Gastrocnemius medialis (tissue), 4 donors: ENCODE data around the gene DAB2IP.

Experiments
- POLR2A ChIP-seq, 2 donors: fragments of 450-650 bp; IDR thresholded peaks; one replicate each; pipeline ENCODE4 v1.6.1; 2017; ENCODE audit warnings: antibody characterized with exemption in 2 of 2, mild to moderate bottlenecking in 2 of 2, moderate library complexity in 2 of 2
- TF ChIP-seq, protein P1 (sequence below), 5 experiments: fragments of 450-650 bp in 3 of 5; fragments of 200-600 bp in 2 of 5; sonication (generic) in 2 of 5; IDR thresholded peaks in 4 of 5; conservative IDR thresholded peaks in 1 of 5; 1 replicate in 4 of 5; 2 replicates in 1 of 5; pipeline ENCODE4 v1.5.1; 2016 to 2019; ENCODE audit warnings: antibody characterized with exemption in 5 of 5, mild to moderate bottlenecking in 3 of 5, moderate library complexity in 3 of 5

DNA sequence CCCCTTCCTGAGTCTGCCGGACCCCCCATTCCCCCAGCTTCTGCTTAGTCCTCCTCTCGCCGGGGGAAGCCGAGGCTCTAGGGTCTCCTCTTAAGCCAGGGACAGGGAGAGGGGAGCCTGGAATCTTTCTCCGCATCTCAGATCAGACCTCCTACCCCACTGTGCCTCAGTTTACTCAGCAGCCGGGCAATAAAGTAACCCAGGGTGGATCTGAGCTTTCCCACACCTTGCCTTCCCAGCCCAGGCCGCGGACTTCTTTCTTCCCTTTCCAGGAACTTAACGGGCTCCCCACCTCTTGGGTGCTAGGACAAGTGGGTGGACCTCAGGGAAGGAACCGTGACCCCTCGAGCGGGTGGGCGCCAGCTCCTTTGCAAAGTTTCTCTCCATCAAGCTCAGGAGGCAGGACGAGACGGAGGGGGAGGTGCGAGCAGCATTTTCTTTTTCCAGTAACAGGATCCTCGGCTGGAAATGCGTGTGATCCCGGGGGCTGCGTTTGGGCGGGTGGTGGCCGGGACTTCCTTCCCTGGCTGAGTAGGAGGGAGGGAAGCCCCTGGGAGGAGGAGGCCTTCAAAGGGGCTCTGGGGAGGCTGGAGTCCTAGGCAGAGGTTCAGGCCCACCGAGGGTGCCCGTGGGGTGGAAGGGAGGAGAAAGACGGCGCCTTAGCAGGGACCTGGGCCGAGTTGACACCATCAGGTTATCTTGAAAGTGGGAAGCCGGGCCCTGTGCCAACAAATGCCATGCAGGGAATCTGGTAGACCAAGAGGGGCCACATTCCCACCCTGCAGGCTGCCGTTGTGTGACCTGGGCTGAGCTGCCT is 795 bp downstream of the DAB2IP start:
- TF ChIP-seq, protein P1, sequence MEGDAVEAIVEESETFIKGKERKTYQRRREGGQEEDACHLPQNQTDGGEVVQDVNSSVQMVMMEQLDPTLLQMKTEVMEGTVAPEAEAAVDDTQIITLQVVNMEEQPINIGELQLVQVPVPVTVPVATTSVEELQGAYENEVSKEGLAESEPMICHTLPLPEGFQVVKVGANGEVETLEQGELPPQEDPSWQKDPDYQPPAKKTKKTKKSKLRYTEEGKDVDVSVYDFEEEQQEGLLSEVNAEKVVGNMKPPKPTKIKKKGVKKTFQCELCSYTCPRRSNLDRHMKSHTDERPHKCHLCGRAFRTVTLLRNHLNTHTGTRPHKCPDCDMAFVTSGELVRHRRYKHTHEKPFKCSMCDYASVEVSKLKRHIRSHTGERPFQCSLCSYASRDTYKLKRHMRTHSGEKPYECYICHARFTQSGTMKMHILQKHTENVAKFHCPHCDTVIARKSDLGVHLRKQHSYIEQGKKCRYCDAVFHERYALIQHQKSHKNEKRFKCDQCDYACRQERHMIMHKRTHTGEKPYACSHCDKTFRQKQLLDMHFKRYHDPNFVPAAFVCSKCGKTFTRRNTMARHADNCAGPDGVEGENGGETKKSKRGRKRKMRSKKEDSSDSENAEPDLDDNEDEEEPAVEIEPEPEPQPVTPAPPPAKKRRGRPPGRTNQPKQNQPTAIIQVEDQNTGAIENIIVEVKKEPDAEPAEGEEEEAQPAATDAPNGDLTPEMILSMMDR (IDR thresholded peaks at IDR 0.05 in 4 of 5, conservative IDR thresholded peaks at IDR 0.05 in 1 of 5): no peak
- TF ChIP-seq POLR2A (IDR thresholded peaks at IDR 0.05): peak in 1 of 2 donors; percentile 35
